Measurements from ENCODE around the gene WNT3.

Gene WNT3

DNA sequence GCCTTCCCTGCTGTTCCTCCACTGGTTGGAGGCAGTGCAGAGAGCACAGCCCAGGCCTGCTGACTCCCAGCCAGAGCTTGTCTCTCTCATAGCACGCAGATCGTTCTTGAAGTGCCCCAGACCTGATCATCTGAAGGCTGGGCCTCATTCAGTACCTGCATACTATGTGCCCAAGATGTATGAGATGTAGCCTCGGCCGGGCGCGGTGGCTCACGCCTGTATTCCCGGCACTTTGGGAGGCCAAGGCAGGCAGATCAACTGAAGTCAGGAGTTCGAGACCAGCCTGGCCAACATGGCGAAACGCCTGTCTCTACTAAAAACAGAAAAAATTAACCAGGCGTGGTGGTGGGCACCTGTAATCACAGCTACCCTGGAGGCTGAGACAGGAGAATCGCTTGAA, 31.0 kb downstream of the WNT3 start:
- Histone ChIP-seq H3K27ac (no peak overlapping the region), H3K4me3 (no peak overlapping the region)
- TF ChIP-seq, protein P1, sequence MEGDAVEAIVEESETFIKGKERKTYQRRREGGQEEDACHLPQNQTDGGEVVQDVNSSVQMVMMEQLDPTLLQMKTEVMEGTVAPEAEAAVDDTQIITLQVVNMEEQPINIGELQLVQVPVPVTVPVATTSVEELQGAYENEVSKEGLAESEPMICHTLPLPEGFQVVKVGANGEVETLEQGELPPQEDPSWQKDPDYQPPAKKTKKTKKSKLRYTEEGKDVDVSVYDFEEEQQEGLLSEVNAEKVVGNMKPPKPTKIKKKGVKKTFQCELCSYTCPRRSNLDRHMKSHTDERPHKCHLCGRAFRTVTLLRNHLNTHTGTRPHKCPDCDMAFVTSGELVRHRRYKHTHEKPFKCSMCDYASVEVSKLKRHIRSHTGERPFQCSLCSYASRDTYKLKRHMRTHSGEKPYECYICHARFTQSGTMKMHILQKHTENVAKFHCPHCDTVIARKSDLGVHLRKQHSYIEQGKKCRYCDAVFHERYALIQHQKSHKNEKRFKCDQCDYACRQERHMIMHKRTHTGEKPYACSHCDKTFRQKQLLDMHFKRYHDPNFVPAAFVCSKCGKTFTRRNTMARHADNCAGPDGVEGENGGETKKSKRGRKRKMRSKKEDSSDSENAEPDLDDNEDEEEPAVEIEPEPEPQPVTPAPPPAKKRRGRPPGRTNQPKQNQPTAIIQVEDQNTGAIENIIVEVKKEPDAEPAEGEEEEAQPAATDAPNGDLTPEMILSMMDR (IDR thresholded peaks at IDR 0.05) = no peak
- no peak for DNase-seq (ENCODE audit: low spot score)

DNA sequence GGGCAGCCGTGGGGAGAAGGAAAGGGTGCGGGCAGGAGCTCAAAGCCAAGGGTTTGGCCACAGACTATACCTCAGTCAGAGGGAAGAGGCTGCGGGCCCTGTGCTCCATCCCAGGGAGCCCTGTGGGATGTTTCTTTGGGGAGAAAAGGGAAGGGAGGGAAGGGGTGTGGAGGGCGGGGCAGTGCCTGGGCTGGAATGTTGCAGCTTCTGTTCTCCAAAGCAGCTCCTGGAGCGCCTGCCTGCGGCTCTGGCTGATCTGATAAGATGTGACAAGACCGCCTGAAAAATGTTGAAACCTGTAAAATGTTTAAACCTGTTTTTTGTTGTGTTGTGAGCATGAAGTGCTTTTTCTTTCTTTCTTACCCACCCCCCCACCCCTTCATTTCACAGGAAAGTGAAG, 32.8 kb downstream of the WNT3 start:
- Histone ChIP-seq H3K4me3 (no peak overlapping the region), H3K27ac (no peak overlapping the region)
- no peak for DNase-seq (ENCODE audit: low spot score)
- TF ChIP-seq, protein P1 (IDR thresholded peaks at IDR 0.05) = no peak

DNA sequence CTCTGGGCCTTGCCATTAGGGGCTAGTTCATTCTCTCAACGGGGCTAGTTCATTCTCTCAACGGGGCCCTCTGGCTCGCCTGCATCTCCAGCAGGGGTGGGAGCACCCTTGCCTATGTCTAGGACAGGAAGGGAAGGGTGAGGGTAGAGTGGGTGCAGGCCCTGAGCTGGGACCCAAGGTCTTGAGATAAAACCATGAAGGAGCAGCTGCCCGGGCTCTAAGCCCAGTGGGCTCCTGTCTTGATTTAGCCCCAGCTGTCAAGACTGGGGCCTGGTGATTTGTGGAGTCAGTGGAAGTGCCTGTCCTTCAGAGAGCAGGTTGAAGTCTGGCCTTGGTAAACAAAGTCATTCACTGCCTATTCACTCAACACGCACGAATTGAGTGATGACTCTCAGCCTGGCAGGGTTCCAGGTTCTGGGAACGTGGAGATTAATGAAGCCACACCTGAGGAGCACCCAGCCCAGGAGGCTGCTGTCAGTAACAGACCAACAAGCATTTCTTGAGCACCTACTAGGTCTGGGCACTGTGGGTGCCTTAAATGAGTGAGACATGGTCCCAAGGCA, 35.4 kb downstream of the WNT3 start:
- DNase-seq (ENCODE audit: low spot score) = no peak
- Histone ChIP-seq H3K27ac (no peak overlapping the region), H3K4me3 (no peak overlapping the region)
- TF ChIP-seq, protein P1 (IDR thresholded peaks at IDR 0.05) = no peak

DNA sequence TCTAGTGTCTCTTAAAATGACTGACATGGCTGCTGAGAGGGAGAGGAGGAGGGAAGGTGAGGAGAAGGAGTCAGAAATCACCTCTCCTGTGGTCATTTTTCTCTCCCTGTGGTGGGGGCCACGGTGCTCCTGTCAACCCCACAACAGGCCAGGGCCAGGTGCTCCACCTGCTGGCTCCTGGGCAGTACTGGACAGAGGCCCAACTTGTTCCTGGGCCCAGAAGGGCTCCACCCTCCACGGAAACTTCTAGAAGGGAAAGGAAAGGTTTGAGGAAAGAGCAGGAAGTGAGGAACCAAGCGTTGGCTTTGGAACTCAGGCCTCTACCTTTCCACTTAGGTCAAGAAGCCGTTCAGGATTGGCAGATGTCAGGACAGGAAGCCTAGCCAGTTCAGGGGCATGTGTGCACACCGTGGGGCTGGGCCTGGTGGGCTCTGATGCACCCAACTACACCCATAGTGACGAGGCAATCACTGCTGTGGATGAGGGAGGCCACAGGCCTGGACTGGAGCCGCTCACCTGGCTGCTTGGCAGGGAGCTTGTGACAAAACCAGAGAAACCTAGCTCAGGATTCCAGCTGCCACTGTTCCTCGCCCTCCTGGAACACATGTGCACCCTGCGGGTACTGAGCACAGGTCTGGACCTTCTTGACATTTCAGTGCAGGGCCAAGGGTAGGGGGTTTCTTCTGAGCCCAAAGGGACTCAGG, 36.1 kb downstream of the WNT3 start:
- Histone ChIP-seq H3K27ac (no peak overlapping the region), H3K4me3 (no peak overlapping the region)
- no peak for DNase-seq (ENCODE audit: low spot score)
- TF ChIP-seq, protein P1 (IDR thresholded peaks at IDR 0.05) = no peak

DNA sequence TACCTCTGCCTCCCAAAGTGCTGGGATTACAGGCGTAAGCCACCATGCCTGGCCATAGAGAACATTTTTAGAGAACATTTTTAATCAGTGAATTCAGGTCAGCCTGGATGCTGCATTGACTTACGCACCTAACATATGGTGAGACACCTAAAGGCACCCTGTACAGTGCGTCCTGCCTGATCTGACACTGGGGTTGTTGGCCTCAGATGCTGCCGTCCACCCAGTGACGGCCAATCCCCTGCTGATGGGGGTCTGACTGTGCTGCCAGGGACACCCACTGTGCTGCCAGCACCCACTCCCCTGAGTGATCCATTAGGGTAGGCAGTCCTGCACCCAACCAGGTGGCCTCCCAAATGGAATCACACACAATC, 38.5 kb downstream of the WNT3 start:
- TF ChIP-seq, protein P1 (IDR thresholded peaks at IDR 0.05) = no peak
- Histone ChIP-seq H3K4me3 (no peak overlapping the region), H3K27ac (no peak overlapping the region)
- no peak for DNase-seq (ENCODE audit: low spot score)

DNA sequence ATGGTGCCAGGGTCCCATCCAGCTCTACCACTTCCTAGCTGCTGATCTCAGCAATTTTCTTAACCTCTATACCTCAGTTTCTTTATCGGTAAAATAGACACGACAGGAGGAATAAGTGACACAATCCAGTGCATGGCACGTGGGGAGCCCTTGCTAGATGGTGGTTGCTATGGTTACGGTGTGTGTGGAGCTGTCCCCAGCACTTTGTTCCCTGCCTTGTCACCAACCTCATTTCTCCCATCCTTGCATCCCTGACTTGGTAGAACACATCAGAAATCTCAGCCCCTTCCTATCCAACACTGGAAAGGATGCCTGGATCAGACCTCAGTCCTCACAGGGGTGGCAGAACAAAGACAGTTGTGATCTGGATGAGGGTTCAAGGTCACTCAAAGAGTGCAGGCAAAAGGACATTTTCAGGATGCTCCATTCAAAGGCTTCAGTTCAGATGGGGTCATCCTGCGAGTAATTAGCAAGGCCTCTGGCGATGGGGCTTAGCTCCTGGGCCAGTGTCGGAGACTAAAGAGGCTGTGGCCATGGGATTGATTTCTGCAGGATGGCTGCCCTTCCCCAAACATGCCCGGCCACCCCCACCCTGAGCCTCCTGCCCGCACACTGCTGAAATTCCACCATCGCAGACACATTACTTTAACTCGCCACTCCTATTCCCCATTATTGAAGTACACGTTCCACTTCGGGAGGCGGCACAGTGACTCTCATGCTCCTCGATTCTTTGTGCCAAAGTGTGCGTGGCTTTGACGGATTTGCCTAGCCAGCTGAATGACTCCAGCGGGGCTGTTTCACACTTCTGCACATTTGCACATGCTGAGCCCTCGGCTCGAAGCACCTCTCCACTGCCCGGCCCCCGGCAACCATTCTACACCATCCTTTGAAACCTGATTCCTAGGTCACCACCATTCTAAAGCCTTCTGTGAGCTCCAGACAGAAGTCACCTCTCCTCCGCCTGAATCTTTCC, 40.3 kb downstream of the WNT3 start:
- Histone ChIP-seq H3K27ac (no peak overlapping the region), H3K4me3 (no peak overlapping the region)
- no peak for DNase-seq (ENCODE audit: low spot score)
- TF ChIP-seq, protein P1 (IDR thresholded peaks at IDR 0.05) = no peak
